Activated naive CD4-positive, alpha-beta T cell treated with anti-CD3 and anti-CD28 coated beads for 36 hours (primary cell): ENCODE data around the gene HSPG2. TPM values are rescaled to one million over a fixed set of nuclear protein-coding genes. Genes with fewer than 3 reads are reported as not detected.

Source experiments
- CTCF ChIA-PET: fragments of 350-600 bp; sonication (Branson Sonifier 250); formaldehyde crosslinking; loops from one replicate; lab custom pipeline; 2021; ENCODE audit warnings: antibody characterized with exemption; lab: Charles Lee
- DNase-seq: peaks from one replicate; pipeline ENCODE4 v3.0.0-alpha.2; 2020
- H3K27ac Mint-ChIP-seq: one replicate; pipeline ENCODE4 v1.8.0; 2021; ENCODE audit warnings: mild to moderate bottlenecking, mixed read lengths
- H3K27me3 Mint-ChIP-seq: one replicate; pipeline ENCODE4 v1.8.0; 2021; ENCODE audit warnings: low read depth, mixed read lengths
- H3K36me3 Mint-ChIP-seq: one replicate; pipeline ENCODE4 v1.8.0; 2021; ENCODE audit warnings: low read depth, mixed read lengths
- H3K4me1 Mint-ChIP-seq: one replicate; pipeline ENCODE4 v1.8.0; 2021; ENCODE audit warnings: low read depth, mixed read lengths
- H3K4me3 Mint-ChIP-seq: one replicate; pipeline ENCODE4 v1.8.0; 2021; ENCODE audit warnings: mild to moderate bottlenecking, moderate library complexity, mixed read lengths
- H3K9me3 Mint-ChIP-seq: one replicate; pipeline ENCODE4 v1.8.0; 2021; ENCODE audit warnings: mixed read lengths
- intact Hi-C: fragments of 100-400 bp; cut with micrococcal nuclease; formaldehyde crosslinking; loops from one replicate; pipeline ENCODE4 v1.15.1; 2023
- total RNA-seq, 2 experiments: library from RNA; stranded (reverse); gene quantifications; one replicate each; pipeline ENCODE4 v1.2.3, GENCODE V29; 2021

Gene HSPG2
- total RNA-seq, 2 experiments from 2014 or later = 4.5 to 4.9 TPM

DNA sequence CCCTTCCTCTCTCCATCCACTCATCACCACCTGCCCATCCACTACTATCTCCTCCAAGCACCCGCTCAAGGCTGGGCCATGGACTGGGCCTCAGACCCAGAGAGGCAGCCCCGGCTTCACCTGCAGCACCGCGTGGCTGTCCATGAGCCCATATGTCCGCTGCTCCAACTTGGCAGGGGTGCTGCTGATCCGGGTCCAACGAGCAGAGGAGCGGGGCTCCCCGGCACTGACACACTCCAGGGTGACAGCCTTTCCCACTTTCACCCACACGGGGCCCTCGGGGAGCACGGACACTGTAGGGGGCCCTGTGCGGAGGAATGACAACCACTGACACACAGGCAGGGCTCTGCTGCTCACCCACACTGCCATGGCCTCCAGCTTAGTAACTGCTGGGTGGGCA, 96.1 kb downstream of the HSPG2 start:
- no peaks in the 10 kb centered on the region for H3K27me3 Mint-ChIP-seq

GRCh38 chr1:21839337-21840037, 97.6 kb downstream of the HSPG2 start:
- no peak for DNase-seq
- Mint-ChIP-seq H3K4me1 (no peaks in the 10 kb centered on the region), H3K36me3 (peaks cover 7% of the 10 kb centered on the region), H3K4me3 (no peak overlapping the region), H3K27me3 (no peaks in the 10 kb centered on the region), H3K27ac (no peak overlapping the region), H3K9me3 (peaks cover 6% of the 10 kb centered on the region)
- CTCF ChIA-PET = no interaction called here
- intact Hi-C loops = no loop called here

More for the DNA sequence above, 96.1 kb downstream of the HSPG2 start:
- Mint-ChIP-seq H3K4me1 (no peaks in the 10 kb centered on the region), H3K36me3 (no peaks in the 10 kb centered on the region), H3K4me3 (no peak overlapping the region), H3K9me3 (no peaks in the 10 kb centered on the region), H3K27ac (no peak overlapping the region)
- intact Hi-C loops = no loop called here
- DNase-seq = no peak
- CTCF ChIA-PET = no interaction called here

DNA sequence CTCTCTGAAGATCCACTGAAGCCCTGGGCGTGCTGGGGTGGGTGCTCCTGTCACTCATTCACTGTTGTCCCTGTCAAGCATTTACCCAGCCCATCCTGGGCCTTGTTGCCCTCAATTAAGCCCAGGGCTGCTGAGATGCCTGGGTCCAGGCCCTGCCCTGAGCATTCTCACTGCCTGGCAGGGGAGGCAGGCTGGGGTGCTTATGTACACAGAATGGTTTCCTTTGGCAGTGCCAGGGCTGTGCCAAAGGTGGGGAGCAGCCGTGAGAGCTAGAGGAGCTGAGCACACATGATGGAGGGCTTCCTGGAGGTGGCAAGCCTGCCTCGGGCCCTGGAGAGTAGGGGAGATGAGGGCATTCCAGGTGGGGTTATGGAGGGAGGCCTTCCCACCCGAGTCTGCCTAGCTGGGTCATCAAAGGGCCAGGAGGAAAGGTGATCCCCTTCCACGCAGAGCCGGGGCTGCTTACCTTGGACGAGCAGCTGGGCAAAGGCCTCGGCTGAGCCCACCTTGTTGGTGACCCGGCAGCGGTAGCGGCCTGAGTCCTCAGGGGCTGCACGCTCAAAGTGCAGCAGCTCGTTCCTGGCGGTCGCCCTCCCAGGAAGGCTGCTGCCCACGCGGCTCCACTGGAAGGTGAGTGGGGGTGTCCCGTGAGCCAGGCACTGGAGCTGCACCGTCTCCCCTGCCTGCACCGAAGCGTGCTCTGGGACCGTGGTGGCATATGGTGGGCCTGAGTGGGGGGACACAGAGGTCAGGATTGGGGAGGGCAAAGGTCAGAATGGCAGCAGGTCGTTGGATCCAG, 98.6 kb downstream of the HSPG2 start:
- no peak overlapping the region for H3K27ac Mint-ChIP-seq
- no peak overlapping the region for H3K4me3 Mint-ChIP-seq
- H3K9me3 Mint-ChIP-seq = peaks cover 16% of the 10 kb centered on the region
- no peak for DNase-seq
- peaks cover 16% of the 10 kb centered on the region for H3K36me3 Mint-ChIP-seq
- CTCF ChIA-PET = no interaction called here
- no peaks in the 10 kb centered on the region for H3K27me3 Mint-ChIP-seq
- intact Hi-C loops = no loop called here
- H3K4me1 Mint-ChIP-seq = no peaks in the 10 kb centered on the region

GRCh38 chr1:21837476-21837875, 99.6 kb downstream of the HSPG2 start:
- no peak for DNase-seq
- Mint-ChIP-seq H3K9me3 (peaks cover 19% of the 10 kb centered on the region), H3K4me3 (no peak overlapping the region), H3K36me3 (peaks cover 17% of the 10 kb centered on the region), H3K27ac (no peak overlapping the region), H3K4me1 (no peaks in the 10 kb centered on the region), H3K27me3 (no peaks in the 10 kb centered on the region)
- intact Hi-C loops = no loop called here
- CTCF ChIA-PET = interaction anchor here (0.7 kb wide), 1 partner anchor 169 kb away, joined by 3 read pairs; no protein-coding TSS in a partner anchor

DNA sequence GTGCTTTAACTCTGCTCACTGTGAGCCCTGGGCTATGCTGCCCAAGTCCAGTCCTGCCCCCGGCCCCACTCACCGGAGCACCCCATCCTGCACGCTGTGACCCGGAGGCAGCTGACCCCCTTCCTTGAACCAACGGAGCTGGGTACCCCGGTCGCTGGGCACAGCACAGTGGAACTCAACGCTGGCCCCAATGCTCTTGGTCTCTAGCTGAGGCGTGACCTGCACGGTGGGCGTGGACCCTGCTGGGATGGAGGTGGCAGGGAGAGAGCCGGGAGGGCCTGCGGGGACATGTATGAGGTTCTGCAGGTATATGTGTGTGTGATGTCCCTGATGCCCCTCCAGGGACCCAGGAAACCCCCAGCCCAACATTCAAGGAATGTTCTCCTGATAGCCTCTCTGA, 100.4 kb downstream of the HSPG2 start:
- Mint-ChIP-seq H3K4me1 (no peaks in the 10 kb centered on the region), H3K9me3 (peaks cover 19% of the 10 kb centered on the region), H3K27me3 (no peaks in the 10 kb centered on the region), H3K4me3 (no peak overlapping the region), H3K27ac (no peak overlapping the region), H3K36me3 (peaks cover 17% of the 10 kb centered on the region)
- CTCF ChIA-PET = no interaction called here
- no peak for DNase-seq
- intact Hi-C loops = no loop called here

GRCh38 chr1:21836010-21836409, 101.1 kb downstream of the HSPG2 start:
- no peak overlapping the region for H3K27ac Mint-ChIP-seq
- intact Hi-C loops = no loop called here
- CTCF ChIA-PET = no interaction called here
- H3K9me3 Mint-ChIP-seq = peaks cover 19% of the 10 kb centered on the region
- no peaks in the 10 kb centered on the region for H3K27me3 Mint-ChIP-seq
- H3K36me3 Mint-ChIP-seq = peaks cover 17% of the 10 kb centered on the region
- no peaks in the 10 kb centered on the region for H3K4me1 Mint-ChIP-seq
- no peak overlapping the region for H3K4me3 Mint-ChIP-seq
- no peak for DNase-seq

DNA sequence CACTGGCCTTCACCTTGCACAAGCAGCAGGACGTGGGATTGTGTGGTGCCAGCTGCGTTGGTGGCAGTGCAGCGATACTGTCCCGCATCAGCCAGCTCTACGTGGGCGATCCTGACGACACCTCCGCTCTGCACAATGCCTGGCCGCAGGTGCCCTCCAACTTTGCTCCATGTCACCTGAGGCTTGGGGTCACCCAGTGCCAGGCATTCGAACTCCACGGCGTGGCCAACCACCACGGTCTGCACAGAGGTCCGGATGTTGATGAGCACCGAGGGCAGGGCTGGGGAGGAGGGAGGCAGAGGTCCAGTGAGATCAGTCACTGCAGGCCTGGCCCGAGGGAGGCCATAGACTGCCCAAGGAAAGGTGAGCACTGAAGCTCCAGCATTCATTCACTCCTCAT, 102.4 kb downstream of the HSPG2 start:
- H3K27me3 Mint-ChIP-seq = no peaks in the 10 kb centered on the region
- CTCF ChIA-PET = no interaction called here
- H3K36me3 Mint-ChIP-seq = peaks cover 17% of the 10 kb centered on the region
- H3K27ac Mint-ChIP-seq = no peak overlapping the region
- H3K4me1 Mint-ChIP-seq = no peaks in the 10 kb centered on the region
- peaks cover 19% of the 10 kb centered on the region for H3K9me3 Mint-ChIP-seq
- no peak for DNase-seq
- H3K4me3 Mint-ChIP-seq = no peak overlapping the region
- intact Hi-C loops = no loop called here

DNA sequence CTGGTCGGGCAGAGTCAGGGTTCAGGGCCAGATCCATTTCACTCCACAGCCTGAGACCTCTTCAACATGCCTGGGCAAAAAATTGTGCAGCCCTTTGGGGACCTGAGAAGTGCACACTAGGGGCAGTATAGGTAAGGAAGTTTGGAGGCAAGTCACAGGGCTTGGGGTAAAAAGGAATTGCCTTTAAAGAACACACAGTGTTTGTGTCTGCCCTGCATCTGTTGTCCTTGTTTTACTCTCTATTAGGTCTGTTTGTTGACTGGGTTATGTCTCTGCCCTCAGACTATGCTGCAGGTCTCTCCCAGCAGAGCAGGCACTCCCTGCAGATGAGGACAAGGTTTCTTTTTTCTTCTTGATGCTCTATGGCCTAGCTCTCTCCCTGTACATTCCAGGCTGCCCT, 103.0 kb downstream of the HSPG2 start:
- Mint-ChIP-seq H3K36me3 (peaks cover 17% of the 10 kb centered on the region), H3K27ac (no peak overlapping the region), H3K9me3 (peaks cover 19% of the 10 kb centered on the region), H3K27me3 (no peaks in the 10 kb centered on the region), H3K4me1 (no peaks in the 10 kb centered on the region), H3K4me3 (no peak overlapping the region)
- CTCF ChIA-PET = no interaction called here
- intact Hi-C loops = no loop called here
- DNase-seq = no peak

GRCh38 chr1:21833392-21833976, 103.6 kb downstream of the HSPG2 start:
- peaks cover 19% of the 10 kb centered on the region for H3K9me3 Mint-ChIP-seq
- no peaks in the 10 kb centered on the region for H3K27me3 Mint-ChIP-seq
- intact Hi-C loops = no loop called here
- DNase-seq = no peak
- no peaks in the 10 kb centered on the region for H3K4me1 Mint-ChIP-seq
- H3K36me3 Mint-ChIP-seq = peaks cover 17% of the 10 kb centered on the region
- no peak overlapping the region for H3K27ac Mint-ChIP-seq
- H3K4me3 Mint-ChIP-seq = no peak overlapping the region
- CTCF ChIA-PET = no interaction called here

DNA sequence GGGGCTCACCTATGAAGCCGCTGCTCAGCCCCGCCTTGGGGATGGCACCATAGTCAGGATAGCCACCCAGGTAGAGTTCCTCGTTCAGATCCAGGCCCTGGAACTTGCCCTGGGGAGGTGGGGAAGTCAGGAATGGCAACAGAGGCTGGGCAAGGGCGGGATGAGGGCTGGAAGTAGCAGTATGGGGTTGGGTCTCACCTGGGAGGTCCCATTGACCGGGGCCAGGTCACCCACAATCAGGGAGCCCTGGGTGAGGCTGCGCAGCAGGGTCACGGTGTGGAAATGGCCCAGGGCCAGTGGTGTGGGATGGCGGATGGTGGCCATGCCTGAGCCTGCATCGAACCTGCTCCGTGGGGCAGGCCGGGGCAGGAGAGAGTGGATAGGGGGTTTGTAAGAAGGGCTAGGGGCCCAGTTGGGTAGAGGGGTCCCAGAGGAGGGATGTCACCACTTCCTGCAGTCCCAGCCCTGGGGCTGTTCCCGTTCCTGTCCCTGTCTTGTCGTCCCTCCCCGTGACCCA, 105.6 kb downstream of the HSPG2 start:
- H3K4me1 Mint-ChIP-seq = no peaks in the 10 kb centered on the region
- intact Hi-C loops = no loop called here
- peaks cover 17% of the 10 kb centered on the region for H3K36me3 Mint-ChIP-seq
- H3K4me3 Mint-ChIP-seq = no peak overlapping the region
- H3K27me3 Mint-ChIP-seq = no peaks in the 10 kb centered on the region
- CTCF ChIA-PET = interaction anchor here (0.6 kb wide), 1 partner anchor 55 kb away, joined by 3 read pairs; no protein-coding TSS in a partner anchor
- DNase-seq = no peak
- H3K27ac Mint-ChIP-seq = no peak overlapping the region
- H3K9me3 Mint-ChIP-seq = peaks cover 19% of the 10 kb centered on the region

DNA sequence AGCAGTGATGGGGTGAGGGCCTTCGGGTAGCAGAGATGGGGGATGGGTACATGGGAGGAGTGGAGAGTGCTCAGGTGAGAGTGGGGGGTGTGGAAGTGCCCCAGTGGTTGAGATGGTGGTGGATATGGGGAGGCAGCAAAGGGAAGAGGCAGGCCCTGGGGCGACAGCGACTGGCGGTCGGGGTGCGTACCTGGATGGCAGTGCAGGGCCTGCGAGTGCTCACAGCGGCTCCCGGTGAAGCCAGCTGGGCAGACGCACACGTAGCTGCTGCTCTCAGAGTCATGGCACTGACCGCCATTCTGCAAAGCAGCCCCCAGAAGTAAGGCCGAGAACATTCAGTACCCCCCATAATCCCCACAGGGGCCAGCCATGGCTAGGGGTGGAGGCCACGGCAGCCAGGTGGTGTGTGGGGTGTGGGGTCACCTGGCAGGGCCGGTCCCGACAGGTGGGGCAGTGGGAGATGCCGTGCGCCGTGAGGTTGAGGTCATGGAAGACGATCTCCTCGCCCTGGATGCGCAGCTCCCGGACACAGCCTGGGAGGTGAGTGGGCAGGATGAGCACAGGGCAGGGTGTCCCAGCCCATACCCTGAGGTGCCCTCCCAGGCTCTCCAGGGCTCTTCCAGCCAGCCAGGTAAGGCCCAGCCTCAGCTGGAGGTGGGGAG, 106.2 kb downstream of the HSPG2 start:
- intact Hi-C loops = no loop called here
- CTCF ChIA-PET = interaction anchor here (0.6 kb wide), 1 partner anchor 54 kb away, joined by 3 read pairs; no protein-coding TSS in a partner anchor
- Mint-ChIP-seq H3K27me3 (no peaks in the 10 kb centered on the region), H3K4me1 (no peaks in the 10 kb centered on the region), H3K36me3 (peaks cover 17% of the 10 kb centered on the region), H3K27ac (no peak overlapping the region), H3K4me3 (no peak overlapping the region), H3K9me3 (peaks cover 19% of the 10 kb centered on the region)
- no peak for DNase-seq

GRCh38 chr1:21829294-21829693, 107.8 kb downstream of the HSPG2 start:
- H3K27ac Mint-ChIP-seq = no peak overlapping the region
- DNase-seq = no peak
- CTCF ChIA-PET = no interaction called here
- peaks cover 11% of the 10 kb centered on the region for H3K9me3 Mint-ChIP-seq
- no peaks in the 10 kb centered on the region for H3K27me3 Mint-ChIP-seq
- no peak overlapping the region for H3K4me3 Mint-ChIP-seq
- H3K4me1 Mint-ChIP-seq = no peaks in the 10 kb centered on the region
- intact Hi-C loops = no loop called here
- H3K36me3 Mint-ChIP-seq = peaks cover 8% of the 10 kb centered on the region
